ENCODE data around the gene PLEKHG4B.
"Not testable (repeated sequence)": the region's sequence is repeated elsewhere in the genome, so short reads cannot be mapped to it uniquely, and the experiment has no call there.

Gene PLEKHG4B

DNA sequence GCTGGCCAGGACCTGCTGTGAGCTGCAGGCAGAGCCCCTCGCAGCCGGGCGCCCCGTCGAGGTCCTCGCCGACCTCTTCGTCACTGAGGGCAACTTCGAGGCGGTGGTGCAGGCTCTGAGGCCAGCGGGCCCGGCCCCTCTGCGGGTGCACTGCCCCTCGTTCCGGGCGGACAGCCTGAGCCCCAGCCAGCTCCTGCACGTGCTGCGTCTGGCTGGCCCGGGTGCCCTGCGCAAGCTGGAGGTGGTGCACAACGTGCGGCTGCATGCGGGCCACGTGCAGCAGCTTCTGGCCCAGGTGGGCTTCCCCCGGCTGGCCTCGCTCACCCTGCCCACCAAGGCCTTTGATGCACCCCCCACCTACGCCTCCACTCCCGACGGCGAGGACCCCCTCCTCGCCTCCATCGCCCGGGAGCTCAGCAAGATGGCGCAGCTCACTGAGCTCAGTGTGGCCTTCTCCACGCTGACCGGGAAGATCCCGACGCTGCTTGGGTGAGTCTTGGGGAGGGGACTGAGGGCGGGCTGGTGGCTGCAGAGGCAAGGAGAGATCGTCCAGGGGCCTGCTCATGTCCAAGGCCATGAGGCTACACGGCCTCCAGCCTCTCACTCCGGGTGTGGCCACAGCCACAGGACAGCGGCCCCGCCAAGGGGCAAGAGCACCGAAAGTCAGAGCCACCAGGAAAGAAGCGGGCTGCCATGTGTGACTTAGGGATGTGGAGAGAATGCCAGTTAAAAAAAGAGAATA is 100.2 kb downstream of the PLEKHG4B start:
- no peak for DNase-seq

DNA sequence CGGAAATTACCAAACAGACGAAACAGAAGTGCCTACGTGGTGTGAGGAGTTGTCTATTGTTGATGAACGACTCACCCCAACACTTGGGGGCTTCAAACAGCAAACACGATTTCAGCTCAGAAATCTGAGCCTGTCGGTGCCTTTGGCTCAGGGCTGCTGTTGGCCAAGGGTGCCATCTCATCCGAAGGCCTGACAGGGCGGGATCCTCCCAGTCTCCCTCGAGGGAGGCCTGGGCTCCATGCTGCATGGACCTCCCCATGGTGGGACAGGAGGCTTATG is 100.7 kb downstream of the PLEKHG4B start:
- no peak for DNase-seq

DNA sequence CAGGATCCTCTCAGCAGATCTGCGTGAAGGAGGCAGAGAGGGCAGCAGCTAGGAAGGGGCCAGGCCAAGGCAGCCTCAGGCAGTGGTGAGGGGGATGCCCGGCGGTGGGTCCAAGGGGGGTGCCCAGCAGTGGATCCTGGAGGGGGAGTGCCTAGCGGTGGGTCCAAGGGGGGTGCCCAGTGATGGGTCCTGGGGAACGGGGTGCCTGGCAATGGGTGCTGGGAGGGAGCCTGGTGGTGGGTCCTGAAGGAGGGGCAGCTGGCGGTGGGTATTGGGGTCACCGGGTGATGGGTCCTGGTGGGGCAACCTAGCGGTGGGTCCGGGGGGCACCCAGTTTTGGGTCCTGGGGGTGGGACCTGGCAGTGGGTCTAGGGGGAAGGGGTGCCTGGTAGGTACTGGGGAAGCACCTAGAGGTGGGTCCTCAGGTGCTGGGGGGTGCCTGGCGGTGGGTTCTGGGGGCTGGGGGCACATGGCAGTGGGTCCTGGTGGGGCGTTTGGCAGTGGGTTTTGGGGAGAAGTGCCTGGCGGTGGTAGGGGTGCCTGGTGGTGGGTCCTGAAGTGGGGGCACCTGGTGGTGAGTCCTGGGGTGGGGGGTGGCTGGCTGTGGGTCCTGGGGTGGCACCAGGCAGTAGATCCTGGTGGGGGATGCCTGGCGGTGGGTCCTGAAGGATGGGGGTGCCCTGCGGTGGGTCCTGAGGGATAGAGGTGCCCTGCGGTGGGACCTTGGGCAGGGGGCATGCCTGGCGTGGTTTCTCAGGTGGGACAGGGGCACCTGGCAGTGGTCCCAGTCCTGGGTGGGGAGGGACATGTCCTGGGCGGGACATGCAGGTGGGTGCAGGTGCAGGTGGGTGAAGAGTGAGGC is 101.2 kb downstream of the PLEKHG4B start:
- DNase-seq = no peak

- DNase-seq = no peak
Measured at GRCh38 chr5:194102-194501, 102.1 kb downstream of the PLEKHG4B start.

DNA sequence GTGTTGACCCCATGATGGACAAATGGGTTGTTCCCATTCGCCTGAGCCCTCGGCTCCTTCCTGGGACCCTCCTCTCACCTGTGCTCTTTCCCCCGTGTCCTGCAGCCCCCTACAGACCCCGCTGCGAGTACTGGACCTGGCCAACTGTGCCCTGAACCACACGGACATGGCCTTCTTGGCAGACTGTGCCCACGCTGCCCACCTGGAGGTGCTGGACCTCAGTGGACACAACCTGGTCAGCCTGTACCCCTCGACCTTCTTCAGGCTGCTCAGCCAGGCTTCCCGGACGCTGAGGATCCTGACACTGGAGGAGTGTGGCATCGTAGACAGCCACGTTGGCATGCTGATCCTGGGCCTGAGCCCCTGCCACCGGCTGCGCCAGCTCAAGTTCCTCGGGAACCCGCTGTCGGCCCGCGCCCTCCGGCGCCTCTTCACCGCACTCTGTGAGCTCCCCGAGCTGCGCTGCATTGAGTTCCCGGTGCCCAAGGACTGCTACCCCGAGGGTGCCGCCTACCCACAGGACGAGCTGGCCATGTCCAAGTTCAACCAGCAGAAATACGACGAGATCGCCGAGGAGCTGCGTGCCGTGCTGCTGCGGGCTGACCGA is 102.7 kb downstream of the PLEKHG4B start:
- no peak for DNase-seq

DNA sequence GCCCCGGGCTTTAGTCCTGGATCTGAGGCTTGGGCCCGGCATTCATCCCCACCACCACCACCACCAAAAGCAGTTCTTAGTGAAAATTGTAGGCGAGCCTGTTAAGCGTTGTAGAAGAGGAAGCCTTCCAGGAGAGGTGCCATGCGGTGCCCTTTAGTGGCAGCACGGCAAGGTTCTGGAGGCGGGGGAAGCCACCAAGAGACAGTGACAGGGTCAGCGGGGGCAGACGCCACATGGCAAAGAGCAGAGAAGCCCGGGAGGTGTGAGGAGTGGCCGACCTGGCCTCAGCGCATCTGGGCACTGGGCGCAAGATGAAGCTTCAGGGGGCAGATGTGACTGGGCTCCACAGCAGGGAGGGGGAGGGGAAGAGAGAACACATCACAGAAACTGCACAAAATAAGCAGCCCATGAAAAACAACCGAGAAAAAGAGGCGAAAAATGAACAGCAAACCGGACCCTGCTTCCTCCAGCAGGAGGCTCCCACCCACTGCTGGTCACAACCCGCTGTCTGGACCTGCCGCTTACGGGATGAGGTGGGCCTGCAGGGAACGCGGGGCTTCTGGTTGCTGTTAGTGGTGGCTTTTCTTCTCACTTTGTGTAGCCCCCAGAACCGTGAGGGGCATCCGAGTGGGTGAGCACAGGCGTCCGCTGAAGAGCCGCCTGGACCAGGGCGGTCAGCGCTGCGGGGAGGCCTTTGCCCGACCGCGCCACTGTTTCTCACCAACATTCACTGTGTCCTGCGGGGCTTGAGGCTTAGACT is 103.6 kb downstream of the PLEKHG4B start:
- no peak for DNase-seq

- DNase-seq = no peak
Measured at GRCh38 chr5:196350-196749, 104.4 kb downstream of the PLEKHG4B start.

GRCh38 chr5:197031-197430 is 105.1 kb downstream of the PLEKHG4B start:
- not testable (repeated sequence) for DNase-seq

DNA sequence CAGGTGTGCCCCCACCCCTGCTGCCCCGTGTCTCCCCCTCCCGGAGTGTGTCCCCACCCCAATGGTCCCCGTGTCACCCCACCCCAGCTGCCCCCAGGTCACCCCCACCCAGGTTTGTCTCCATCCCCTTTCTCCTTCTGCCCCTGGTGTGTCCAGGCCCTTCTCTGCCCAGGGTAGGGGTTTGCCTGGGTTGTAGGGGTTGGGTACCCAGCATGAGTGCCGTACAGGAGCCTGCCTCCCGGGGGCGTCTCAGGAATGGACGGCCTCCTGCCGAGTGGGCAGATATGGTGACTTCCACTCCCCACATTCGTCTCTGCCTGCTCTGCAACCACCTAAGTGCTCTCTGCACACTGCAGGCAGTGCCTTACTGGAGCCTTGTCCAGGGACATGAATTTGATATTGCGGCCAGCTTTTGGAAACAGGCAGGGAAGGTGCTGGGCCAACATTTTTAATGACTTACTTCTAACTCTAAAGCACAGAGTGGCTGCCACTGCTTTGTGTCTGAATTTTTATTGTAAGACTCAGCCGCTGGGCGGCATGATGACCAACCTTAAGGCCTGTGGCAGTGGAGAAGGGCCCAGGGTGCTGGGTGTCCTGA is 106.0 kb downstream of the PLEKHG4B start:
- no peak for DNase-seq

DNA sequence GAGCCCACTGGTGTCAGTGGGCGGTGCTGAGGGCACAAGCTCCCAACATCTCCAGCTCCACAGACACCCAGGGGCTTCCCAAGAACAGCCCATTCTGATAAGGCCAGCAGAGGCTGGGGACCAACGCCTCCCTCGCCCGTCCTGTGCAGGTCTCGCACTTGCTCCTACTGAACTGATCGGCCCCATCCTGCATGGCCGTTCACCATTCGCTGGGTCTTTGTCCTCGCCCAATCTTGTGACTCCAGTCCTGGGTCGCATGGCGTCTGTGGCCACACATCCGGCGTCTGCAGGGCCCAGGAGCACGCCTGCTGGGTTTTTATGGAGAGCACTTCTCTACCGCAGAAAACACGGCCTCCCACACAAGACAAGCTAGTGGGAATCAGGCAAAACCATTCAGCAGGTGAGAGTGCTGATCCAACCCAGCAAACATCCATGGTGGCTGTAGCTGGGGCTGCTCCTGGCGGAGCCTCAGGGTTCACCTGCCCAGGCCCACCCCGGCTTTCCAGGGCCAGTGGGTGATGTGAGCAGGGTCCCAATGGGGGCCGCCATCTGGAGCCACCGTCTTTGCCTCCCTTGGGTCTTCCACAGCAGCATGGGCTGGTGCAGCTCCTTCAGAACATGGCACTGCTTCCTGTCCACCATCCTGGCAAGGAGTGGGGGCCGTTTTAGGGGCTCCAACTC is 106.7 kb downstream of the PLEKHG4B start:
- no peak for DNase-seq

DNA sequence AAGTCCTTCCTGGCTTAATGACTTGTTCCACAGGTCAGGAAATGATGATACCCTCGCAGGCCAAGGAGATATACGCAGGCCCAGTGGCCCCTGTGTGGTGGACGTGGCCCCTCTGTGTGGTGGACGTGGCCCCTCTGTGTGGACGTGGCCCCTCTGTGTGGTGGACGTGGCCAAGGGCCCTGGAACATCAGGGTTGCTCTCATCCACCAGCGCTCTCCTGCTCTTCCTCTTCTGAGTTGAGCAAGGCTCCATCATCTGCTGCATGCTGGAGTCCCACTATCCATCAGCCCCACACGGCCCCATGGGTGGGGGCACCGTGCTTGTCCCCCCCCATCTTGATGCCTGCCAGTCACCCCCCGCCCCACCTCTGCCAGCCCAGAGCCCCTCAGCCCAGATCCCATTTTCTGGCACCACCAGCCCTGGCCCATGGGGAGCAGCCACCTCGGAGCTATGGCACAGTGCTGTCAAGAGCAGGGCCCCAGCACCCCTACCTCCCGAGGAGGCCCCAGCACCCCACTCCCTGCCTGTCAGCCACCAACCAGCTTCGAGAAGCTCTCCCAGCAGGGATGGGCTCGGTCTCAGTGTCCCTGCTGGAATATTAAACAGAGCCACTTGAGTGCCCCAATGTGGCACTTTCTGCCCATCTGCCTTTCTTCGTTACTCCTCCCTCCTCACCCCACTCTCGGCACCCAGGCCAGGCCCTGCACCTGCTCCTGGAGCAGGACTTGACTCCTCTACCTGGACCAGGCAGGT is 107.4 kb downstream of the PLEKHG4B start:
- DNase-seq = no peak

DNA sequence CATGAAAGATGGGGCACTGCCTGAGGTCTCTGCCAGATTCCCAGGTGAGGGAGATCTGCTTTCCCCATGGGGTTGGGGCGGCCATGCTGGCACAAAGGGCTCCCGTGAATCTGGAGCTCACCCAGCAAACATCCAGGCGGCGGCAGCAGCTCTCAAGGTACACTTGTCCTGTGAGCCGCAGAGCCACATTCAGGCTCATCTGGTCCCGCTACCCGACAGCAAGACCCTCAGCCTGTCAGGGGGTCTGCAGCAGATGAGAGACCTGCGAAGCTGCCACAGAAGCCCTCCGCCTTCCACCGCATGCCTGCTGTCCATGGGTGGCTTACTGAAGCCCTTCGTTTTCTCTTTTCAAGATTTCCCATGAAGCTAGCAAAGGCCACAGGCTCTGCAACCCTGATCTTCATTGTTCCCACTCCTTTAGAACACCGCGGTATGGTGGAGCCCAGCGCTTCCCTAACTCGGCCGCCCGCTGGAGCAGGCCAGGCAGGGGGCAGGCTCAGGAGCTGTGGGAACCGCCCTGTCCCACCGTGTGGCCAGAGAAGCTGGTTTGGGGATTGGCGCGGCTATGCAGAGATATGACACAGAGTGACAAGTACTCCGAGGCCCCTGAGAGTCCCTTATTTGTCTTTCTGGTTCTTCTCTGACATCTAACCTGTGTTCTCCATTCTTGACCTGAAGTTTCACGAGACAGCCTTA is 108.1 kb downstream of the PLEKHG4B start:
- DNase-seq = no peak

- no peak for DNase-seq
Measured at GRCh38 chr5:200985-201384, 109.0 kb downstream of the PLEKHG4B start.

DNA sequence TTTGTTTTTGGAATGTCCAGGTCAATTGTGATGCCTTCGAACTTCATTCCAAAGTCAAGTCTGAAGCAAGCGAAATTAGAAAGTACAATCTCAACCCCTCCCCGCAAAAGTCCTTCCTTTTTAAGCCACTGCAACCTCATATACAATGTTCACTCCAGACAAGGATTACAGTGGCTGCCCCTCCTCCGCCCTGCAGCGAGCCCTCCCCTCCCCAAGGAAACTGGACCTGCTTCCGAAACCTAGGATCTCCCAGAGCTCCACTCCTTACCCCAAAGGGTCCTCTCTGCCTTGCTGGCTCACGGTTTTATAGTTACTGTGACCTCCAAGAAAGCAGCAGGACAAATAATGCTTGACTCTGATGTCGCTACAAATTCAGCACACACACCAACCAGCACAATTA is 109.7 kb downstream of the PLEKHG4B start:
- no peak for DNase-seq

DNA sequence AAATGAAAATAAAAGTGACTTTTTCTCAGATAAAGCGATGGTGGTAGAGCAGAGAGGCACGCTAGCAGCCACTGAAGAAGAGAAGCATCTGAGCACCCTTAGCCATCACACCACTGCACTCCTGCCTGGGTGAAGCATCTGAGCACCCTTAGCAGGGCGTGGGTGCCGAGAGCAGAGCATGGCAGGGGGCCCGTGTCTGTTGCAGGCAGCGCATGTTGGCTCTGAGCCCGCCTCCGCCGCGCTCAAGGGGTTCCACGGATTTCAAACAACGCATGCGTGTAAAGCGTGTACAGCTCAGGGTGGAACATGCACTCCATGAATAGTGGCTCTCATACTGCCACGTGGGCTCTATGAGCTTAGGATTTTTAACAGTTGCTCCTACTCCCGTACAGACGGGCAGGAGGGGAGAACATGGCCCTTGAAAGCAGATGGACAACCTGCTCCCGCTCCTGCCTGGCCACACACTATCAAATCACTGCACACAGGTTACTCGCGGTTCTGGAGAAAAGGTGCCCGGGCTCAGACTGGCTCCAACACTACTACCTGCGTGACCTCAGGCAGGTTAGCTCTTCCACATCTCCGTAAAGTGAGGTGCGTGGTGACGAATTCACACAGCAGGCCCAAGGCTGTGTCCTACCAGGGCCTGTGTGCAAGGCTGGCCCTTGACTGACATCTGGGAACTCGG is 111.4 kb downstream of the PLEKHG4B start:
- no peak for DNase-seq

DNA sequence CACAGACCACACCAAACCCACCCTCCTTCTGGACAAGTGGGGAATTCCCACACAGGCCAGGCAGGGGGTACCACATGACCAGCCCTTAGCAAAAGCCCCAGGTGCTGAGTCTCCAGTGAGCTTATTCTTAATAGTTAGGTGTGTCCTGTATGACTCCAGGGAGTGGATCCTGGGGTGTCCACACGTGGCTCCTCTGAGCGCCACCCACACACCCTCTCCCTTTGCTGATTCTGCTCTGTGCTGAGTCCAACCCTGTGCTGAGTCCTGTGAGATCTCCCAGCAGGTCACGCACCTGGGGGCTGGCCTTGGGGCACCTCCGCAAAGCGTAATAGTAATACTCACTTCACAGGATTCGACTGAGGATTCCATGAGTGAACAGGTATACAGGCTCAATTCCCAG is 112.0 kb downstream of the PLEKHG4B start:
- no peak for DNase-seq

GRCh38 chr5:204462-204861 is 112.5 kb downstream of the PLEKHG4B start:
- DNase-seq = no peak

DNA sequence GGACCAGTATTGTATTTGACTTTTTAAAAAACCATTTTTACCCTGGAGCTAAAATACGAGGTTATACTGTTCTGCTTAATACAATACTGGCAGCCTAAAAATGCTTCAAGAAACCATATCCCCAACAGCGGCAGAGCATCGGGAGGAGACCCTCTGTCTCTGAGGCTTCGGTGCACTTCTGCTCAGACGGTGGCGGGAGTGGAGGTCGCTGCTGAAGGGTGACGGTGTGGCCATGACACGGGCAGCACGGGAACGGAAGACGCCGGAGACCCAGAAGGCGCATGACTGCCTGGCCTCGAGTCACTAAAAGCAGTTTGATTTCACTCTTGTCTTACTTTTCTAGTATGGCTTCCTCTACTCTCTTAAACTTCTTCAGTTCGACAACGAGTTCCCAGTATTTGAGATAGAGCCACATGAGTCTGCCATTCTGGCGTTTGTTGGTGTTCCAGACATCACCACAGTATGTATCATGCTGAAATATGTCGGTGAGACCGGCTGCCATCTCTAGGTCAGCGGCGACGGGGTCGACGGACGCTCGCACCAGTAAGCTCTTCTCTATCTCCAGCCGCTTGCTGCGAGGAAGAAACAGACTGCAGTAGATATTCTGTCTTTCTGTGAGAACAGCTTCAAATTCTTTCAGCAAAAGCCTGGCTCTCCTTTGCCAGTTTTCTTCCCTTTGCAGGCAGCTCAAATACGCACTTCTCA is 113.2 kb downstream of the PLEKHG4B start:
- DNase-seq = no peak

GRCh38 chr5:206406-206805 is 114.4 kb downstream of the PLEKHG4B start:
- DNase-seq = no peak
